BLaER1 treated with 17β-estradiol and CSF1 and Interleukin-3, amounts not matched to agents 10 nM and 100 nM (cell line): ENCODE measurements around the gene MCCC2.
A peak's percentile ranks its signal among the peaks of the same experiment; 100 is the strongest.
"Not testable (repeated sequence)": the region's sequence is repeated elsewhere in the genome, so short reads cannot be mapped to it uniquely, and the experiment has no call there.

ENCODE experiments used
- H3K27ac ChIP-seq, 11 experiments: shearing (Covaris generic); formaldehyde crosslinking; 2 replicates each; pipeline ENCODE4 v1.8.1; 2022
- H3K27me3 ChIP-seq, 11 experiments: shearing (Covaris generic); formaldehyde crosslinking; 2 replicates each; pipeline ENCODE4 v1.8.1; 2022
- H3K36me3 ChIP-seq, 11 experiments: shearing (Covaris generic); formaldehyde crosslinking; 2 replicates each; pipeline ENCODE4 v1.8.1; 2022
- H3K4me1 ChIP-seq, 10 experiments: shearing (Covaris generic); formaldehyde crosslinking; 2 replicates each; pipeline ENCODE4 v1.8.1; 2022
- H3K4me2 ChIP-seq, 11 experiments: shearing (Covaris generic); formaldehyde crosslinking; 2 replicates each; pipeline ENCODE4 v1.8.1; 2022
- H3K4me3 ChIP-seq, 10 experiments: shearing (Covaris generic); formaldehyde crosslinking; 2 replicates each; pipeline ENCODE4 v1.8.1; 2022
- H3K9ac ChIP-seq, 11 experiments: shearing (Covaris generic); formaldehyde crosslinking; 2 replicates each; pipeline ENCODE4 v1.8.1; 2022
- H3K9me3 ChIP-seq, 11 experiments: shearing (Covaris generic); formaldehyde crosslinking; replicated peaks in 1 of 11; 2 replicates each; pipeline ENCODE4 v1.8.1; 2022
- H4K20me1 ChIP-seq, 11 experiments: shearing (Covaris generic); formaldehyde crosslinking; 2 replicates each; pipeline ENCODE4 v1.8.1; 2022
- Cebpa-rat ChIP-seq, 11 experiments: shearing (Covaris generic); IDR thresholded peaks; 2 replicates each; pipeline ENCODE4 v1.8.1; 2022

MCCC2 gene

DNA sequence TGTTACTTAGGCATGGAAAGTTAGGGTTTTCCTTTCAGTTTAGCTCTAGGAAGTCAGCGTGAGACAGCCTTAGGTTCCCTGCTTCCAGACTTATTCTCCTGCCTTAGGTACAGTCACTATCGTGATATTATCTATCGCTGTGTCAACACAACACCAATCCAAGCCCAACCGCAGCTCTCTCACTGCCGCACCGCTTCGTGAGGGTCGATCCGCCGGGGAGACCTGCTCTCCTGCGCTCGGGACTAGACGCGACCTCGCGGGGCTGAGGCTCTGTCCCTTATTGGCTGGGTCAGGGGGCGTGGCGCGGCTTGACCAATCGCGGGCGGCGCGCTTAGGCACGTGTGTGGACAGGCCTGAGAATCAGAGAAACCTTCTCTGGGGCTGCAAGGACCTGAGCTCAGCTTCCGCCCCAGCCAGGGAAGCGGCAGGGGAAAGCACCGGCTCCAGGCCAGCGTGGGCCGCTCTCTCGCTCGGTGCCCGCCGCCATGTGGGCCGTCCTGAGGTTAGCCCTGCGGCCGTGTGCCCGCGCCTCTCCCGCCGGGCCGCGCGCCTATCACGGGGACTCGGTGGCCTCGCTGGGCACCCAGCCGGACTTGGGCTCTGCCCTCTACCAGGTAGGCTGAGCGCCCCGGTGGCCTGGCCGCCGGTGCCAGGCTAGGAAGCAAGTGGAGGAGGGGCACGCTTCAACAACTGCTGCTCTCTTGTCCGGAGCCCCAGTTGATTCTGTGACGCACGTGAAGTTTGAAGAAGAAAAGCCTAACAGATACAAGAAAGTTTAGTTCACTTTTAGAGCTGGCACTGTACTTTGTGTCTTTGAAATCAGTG lies at the start of gene MCCC2:
Gene MCCC2 (plus strand): TSS at position 400 of the 825 bp plus-strand sequence. CDS start 86 bp downstream, at position 486.
- Histone ChIP-seq H3K27me3 (peaks cover 0 to 7% (median 0%) of the 10 kb centered on the region in 11 experiments; a peak in 3 of 22 replicates), H3K9ac (peak within 1 kb of the TSS; percentile 78 to 89 (median 82)), H3K27ac (peak within 1 kb of the TSS; percentile 66 to 90 (median 84); a peak in 21 of 22 replicates), H3K9me3 (peaks cover 8 to 23% (median 14%) of the 10 kb centered on the region in 11 experiments; a peak in 18 of 22 replicates), H3K4me2 (peak within 1 kb of the TSS; percentile 65 to 93 (median 77)), H4K20me1 (no peaks in the 10 kb centered on the region), H3K36me3 (0 out of 22 replicates have a peak, but pooled peaks cover 0 to 5% (median 0%) of the 10 kb centered on the region in 11 experiments), H3K4me3 (peak within 1 kb of the TSS; percentile 55 to 79 (median 69)), H3K4me1 (peaks cover 8 to 17% (median 12%) of the 10 kb centered on the region in 10 experiments; a peak in 8 of 20 replicates)
- no peak for TF ChIP-seq Cebpa-rat (IDR thresholded peaks at IDR 0.05)

GRCh38 chr5:71537687-71538086 lies 49.5 kb upstream of the MCCC2 start:
- H3K4me1 ChIP-seq: peaks cover 0 to 27% (median 10%) of the 10 kb centered on the region in 10 experiments; a peak in 13 of 20 replicates
- no peak overlapping the region for H3K27ac ChIP-seq
- H3K9me3 ChIP-seq: no peaks in the 10 kb centered on the region
- H4K20me1 ChIP-seq: peaks cover 0 to 6% (median 0%) of the 10 kb centered on the region in 11 experiments; a peak in 3 of 22 replicates
- TF ChIP-seq Cebpa-rat (IDR thresholded peaks at IDR 0.05): no peak
- H3K27me3 ChIP-seq: no peaks in the 10 kb centered on the region
- peaks cover 77 to 100% (median 97%) of the 10 kb centered on the region in 11 experiments for H3K36me3 ChIP-seq
- peak overlapping the region in 2 of 11 experiments; percentile 31 to 42; a peak in 4 of 22 replicates for H3K4me2 ChIP-seq
- no peak overlapping the region for H3K4me3 ChIP-seq
- H3K9ac ChIP-seq: no peak overlapping the region

DNA sequence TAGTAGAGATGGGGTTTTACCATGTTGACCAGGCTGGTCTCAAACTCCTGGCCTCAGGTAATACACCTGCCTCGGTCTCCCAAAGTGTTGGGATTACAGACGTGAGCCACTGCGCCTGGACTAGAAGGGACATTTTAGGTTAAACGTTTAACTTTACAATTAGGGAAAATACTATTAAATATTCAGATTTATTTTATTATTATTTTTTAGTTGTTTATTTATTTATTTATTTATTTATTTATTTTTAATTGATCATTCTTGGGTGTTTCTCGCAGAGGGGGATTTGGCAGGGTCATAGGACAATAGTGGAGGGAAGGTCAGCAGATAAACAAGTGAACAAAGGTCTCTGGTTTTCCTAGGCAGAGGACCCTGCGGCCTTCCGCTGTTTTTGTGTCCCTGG lies 36.3 kb upstream of the MCCC2 start:
- not testable (repeated sequence) for H4K20me1 ChIP-seq, H3K27ac ChIP-seq, H3K9ac ChIP-seq, H3K4me3 ChIP-seq, H3K27me3 ChIP-seq, H3K4me2 ChIP-seq, H3K4me1 ChIP-seq
- H3K9me3 ChIP-seq: peaks cover 11 to 30% (median 20%) of the 10 kb centered on the region in 11 experiments; a peak in 20 of 22 replicates
- H3K36me3 ChIP-seq: peaks cover 86 to 100% (median 94%) of the 10 kb centered on the region in 11 experiments

DNA sequence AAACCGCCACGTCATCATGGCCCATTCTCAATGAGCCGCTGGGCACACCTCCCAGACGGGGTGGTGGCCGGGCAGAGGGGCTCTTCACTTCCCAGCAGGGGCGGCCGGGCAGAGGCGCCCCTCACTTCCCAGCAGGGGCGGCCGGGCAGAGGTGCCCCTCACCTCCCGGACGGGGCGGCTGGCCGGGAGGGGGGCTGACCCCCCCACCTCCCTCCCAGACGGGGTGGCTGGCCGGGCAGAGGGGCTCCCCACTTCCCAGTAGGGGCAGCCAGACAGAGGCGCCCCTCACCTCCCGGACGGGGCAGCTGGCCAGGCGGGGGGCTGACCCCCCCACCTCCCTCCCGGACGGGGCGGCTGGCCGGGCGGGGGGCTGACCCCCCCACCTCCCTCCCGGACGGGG lies 35.6 kb upstream of the MCCC2 start:
- Histone ChIP-seq H3K9me3 (peaks cover 11 to 30% (median 20%) of the 10 kb centered on the region in 11 experiments; a peak in 20 of 22 replicates), H3K36me3 (peaks cover 85 to 100% (median 94%) of the 10 kb centered on the region in 11 experiments)
- not testable (repeated sequence) for H3K9ac ChIP-seq, H3K27me3 ChIP-seq, H3K4me1 ChIP-seq, H3K27ac ChIP-seq, H3K4me2 ChIP-seq, H3K4me3 ChIP-seq, H4K20me1 ChIP-seq

- H3K27ac ChIP-seq, H3K4me1 ChIP-seq, H3K9ac ChIP-seq, H3K27me3 ChIP-seq, H3K4me3 ChIP-seq, H4K20me1 ChIP-seq, H3K4me2 ChIP-seq: not testable (repeated sequence)
- peaks cover 84 to 100% (median 94%) of the 10 kb centered on the region in 11 experiments for H3K36me3 ChIP-seq
- H3K9me3 ChIP-seq: peaks cover 11 to 30% (median 20%) of the 10 kb centered on the region in 11 experiments; a peak in 20 of 22 replicates
Observed at GRCh38 chr5:71552026-71552749, 35.0 kb upstream of the MCCC2 start.

- Histone ChIP-seq H3K36me3 (peaks cover 79 to 98% (median 91%) of the 10 kb centered on the region in 11 experiments), H3K9ac (no peak overlapping the region), H3K4me2 (no peak overlapping the region), H3K27ac (no peak overlapping the region), H3K4me3 (no peak overlapping the region), H3K27me3 (no peaks in the 10 kb centered on the region), H4K20me1 (no peaks in the 10 kb centered on the region; a peak in 1 of 22 replicates), H3K9me3 (no peaks in the 10 kb centered on the region), H3K4me1 (no peaks in the 10 kb centered on the region)
- TF ChIP-seq Cebpa-rat (IDR thresholded peaks at IDR 0.05): no peak
Observed at GRCh38 chr5:71563161-71563560, 24.0 kb upstream of the MCCC2 start.

DNA sequence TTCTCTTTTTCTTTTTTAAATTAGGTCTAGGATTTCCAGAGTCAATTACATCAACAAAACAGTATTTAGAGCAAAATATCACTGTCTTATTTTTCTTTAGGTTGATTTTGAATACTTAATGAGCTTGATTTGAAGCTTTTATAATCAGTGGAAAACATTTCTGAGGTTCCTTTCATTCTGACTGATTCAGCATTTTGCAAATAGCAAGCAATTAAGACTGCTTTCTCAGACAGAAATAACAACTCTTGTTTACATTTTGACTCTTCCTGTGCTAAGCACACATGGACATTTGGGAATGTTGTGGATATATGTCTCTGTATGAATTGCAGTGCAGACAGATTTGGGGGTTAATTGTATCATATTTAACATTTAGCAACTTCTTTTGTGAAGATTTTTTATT lies 22.2 kb upstream of the MCCC2 start:
- Histone ChIP-seq H3K27me3 (no peaks in the 10 kb centered on the region), H3K9ac (no peak overlapping the region), H3K9me3 (no peaks in the 10 kb centered on the region), H3K4me3 (no peak overlapping the region), H3K4me1 (no peaks in the 10 kb centered on the region), H3K36me3 (peaks cover 65 to 91% (median 82%) of the 10 kb centered on the region in 11 experiments), H3K27ac (no peak overlapping the region), H4K20me1 (no peaks in the 10 kb centered on the region; a peak in 1 of 22 replicates), H3K4me2 (no peak overlapping the region)
- TF ChIP-seq Cebpa-rat (IDR thresholded peaks at IDR 0.05): no peak

GRCh38 chr5:71569748-71570509 lies 17.2 kb upstream of the MCCC2 start:
- Histone ChIP-seq H3K4me3 (no peak overlapping the region), H3K36me3 (peaks cover 18 to 44% (median 33%) of the 10 kb centered on the region in 11 experiments), H3K9ac (no peak overlapping the region), H3K27me3 (no peaks in the 10 kb centered on the region), H3K4me2 (no peak overlapping the region), H3K27ac (no peak overlapping the region), H4K20me1 (no peaks in the 10 kb centered on the region), H3K4me1 (peaks cover 0 to 9% (median 0%) of the 10 kb centered on the region in 10 experiments; a peak in 3 of 20 replicates), H3K9me3 (no peaks in the 10 kb centered on the region)
- no peak for TF ChIP-seq Cebpa-rat (IDR thresholded peaks at IDR 0.05)

GRCh38 chr5:71571811-71572210 lies 15.3 kb upstream of the MCCC2 start:
- not testable (repeated sequence) for H3K27ac ChIP-seq, H4K20me1 ChIP-seq, H3K9ac ChIP-seq, H3K9me3 ChIP-seq, H3K4me2 ChIP-seq, H3K4me1 ChIP-seq, H3K4me3 ChIP-seq, H3K27me3 ChIP-seq
- H3K36me3 ChIP-seq: peaks cover 9 to 32% (median 21%) of the 10 kb centered on the region in 11 experiments
